HG03442 (cell line): Measurements from ENCODE around the gene ZNF814.
"Not testable (repeated sequence)": the region's sequence is repeated elsewhere in the genome, so short reads cannot be mapped to it uniquely, and the experiment has no call there.

Experiments used
- ATAC-seq: cut with Tn5 transposase; IDR thresholded peaks from one replicate; pipeline ENCODE4 v1.9.1; 2021; ENCODE audit warnings: mild to moderate bottlenecking, moderate library complexity; ENCODE audit not compliant: unreplicated experiment

Gene ZNF814

GRCh38 chr19:57819475-57820148, 69.2 kb downstream of the ZNF814 start:
- ATAC-seq: peak; percentile 78

- no peak for ATAC-seq
Measured at GRCh38 chr19:57818378-57818777, 70.5 kb downstream of the ZNF814 start.

GRCh38 chr19:57817976-57818375, 70.9 kb downstream of the ZNF814 start:
- no peak for ATAC-seq

- no peak for ATAC-seq
Measured at GRCh38 chr19:57816652-57817051, 72.2 kb downstream of the ZNF814 start.

GRCh38 chr19:57815247-57816075, 73.4 kb downstream of the ZNF814 start:
- ATAC-seq: no peak

GRCh38 chr19:57814505-57815246, 74.2 kb downstream of the ZNF814 start, which contains the start of gene ZNF552:
Gene ZNF552 (minus strand): TSS chr19:57814913. CDS start chr19:57814743, 170 bp downstream.
- ATAC-seq: peak; percentile 58

GRCh38 chr19:57813919-57814504, 74.8 kb downstream of the ZNF814 start:
- ATAC-seq: no peak

GRCh38 chr19:57812975-57813820, 75.6 kb downstream of the ZNF814 start:
- not testable (repeated sequence) for ATAC-seq

GRCh38 chr19:57812226-57812625, 76.6 kb downstream of the ZNF814 start:
- no peak for ATAC-seq

GRCh38 chr19:57810410-57811295, 78.2 kb downstream of the ZNF814 start:
- not testable (repeated sequence) for ATAC-seq

GRCh38 chr19:57807541-57807940, 81.3 kb downstream of the ZNF814 start:
- no peak for ATAC-seq

GRCh38 chr19:57803594-57804325, 85.1 kb downstream of the ZNF814 start:
- ATAC-seq: no peak

GRCh38 chr19:57803265-57803593, 85.6 kb downstream of the ZNF814 start:
- ATAC-seq: no peak

GRCh38 chr19:57802269-57802668, 86.6 kb downstream of the ZNF814 start:
- ATAC-seq: no peak

GRCh38 chr19:57800696-57801095, 88.1 kb downstream of the ZNF814 start:
- ATAC-seq: no peak
